ENCODE measurements around the gene EXD2.

- TF ChIP-seq, protein P1, sequence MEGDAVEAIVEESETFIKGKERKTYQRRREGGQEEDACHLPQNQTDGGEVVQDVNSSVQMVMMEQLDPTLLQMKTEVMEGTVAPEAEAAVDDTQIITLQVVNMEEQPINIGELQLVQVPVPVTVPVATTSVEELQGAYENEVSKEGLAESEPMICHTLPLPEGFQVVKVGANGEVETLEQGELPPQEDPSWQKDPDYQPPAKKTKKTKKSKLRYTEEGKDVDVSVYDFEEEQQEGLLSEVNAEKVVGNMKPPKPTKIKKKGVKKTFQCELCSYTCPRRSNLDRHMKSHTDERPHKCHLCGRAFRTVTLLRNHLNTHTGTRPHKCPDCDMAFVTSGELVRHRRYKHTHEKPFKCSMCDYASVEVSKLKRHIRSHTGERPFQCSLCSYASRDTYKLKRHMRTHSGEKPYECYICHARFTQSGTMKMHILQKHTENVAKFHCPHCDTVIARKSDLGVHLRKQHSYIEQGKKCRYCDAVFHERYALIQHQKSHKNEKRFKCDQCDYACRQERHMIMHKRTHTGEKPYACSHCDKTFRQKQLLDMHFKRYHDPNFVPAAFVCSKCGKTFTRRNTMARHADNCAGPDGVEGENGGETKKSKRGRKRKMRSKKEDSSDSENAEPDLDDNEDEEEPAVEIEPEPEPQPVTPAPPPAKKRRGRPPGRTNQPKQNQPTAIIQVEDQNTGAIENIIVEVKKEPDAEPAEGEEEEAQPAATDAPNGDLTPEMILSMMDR (IDR thresholded peaks at IDR 0.05) = no peak
- TF ChIP-seq POLR2A (IDR thresholded peaks at IDR 0.05) = no peak
Measured at GRCh38 chr14:69231486-69231885, 40.2 kb downstream of the EXD2 start.

All from upper lobe of left lung (tissue), 4 donors.